GM12874 (cell line): ENCODE measurements around the gene GJB2.

ENCODE experiments used
- CTCF ChIP-seq: IDR thresholded peaks from 2 replicates; pipeline ENCODE4 v1.5.1; 2011; ENCODE audit warnings: low read depth, mild to moderate bottlenecking, control low read depth, low read length, moderate library complexity; ENCODE audit not compliant: insufficient read depth

Gene GJB2

GRCh38 chr13:20182231-20182846 lies 10.4 kb downstream of the GJB2 start:
- peak; percentile 78 for TF ChIP-seq CTCF

- TF ChIP-seq CTCF, result no peak
Observed at GRCh38 chr13:20181188-20181587, 11.6 kb downstream of the GJB2 start.

GRCh38 chr13:20178156-20178555 lies 14.6 kb downstream of the GJB2 start:
- no peak for TF ChIP-seq CTCF

DNA sequence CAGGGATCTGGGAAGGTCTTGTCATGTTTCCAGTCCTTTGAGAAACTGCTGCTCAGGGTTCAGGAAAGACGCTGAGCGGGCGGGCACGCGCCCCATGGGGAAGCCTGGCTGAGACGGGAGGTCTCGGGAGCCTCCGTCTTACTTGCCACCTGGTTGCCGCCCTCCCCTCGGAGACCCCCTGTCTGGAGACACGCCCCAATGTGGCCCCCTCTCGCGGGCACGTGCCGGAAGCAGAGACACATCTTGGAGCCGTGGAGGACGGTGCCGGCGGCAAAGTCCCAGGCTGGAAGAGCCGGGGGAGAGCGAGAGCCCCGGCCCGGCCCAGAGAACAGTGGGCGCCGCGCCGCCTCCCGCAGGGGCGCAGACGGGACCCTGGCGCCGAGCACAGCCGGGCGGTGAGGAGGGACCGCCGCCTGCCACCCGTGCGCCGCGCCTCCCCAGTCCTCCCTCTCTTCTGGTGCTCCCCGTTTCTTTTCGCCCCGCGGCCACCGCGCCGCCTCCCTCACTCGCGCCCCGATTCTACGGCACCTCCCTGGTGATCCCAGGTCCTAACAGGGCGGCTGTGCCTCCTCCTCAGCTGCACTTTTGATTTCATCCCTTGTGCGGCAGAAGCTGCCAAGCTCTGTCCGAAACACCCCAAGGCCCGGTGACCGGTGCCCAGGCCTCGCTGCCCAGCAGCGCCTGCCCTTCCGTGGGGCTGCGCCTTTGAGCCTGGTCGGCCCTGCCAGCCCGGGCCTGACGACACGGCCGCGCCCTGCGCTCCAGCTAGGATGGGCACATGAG lies 15.5 kb downstream of the GJB2 start:
- TF ChIP-seq CTCF, result no peak

DNA sequence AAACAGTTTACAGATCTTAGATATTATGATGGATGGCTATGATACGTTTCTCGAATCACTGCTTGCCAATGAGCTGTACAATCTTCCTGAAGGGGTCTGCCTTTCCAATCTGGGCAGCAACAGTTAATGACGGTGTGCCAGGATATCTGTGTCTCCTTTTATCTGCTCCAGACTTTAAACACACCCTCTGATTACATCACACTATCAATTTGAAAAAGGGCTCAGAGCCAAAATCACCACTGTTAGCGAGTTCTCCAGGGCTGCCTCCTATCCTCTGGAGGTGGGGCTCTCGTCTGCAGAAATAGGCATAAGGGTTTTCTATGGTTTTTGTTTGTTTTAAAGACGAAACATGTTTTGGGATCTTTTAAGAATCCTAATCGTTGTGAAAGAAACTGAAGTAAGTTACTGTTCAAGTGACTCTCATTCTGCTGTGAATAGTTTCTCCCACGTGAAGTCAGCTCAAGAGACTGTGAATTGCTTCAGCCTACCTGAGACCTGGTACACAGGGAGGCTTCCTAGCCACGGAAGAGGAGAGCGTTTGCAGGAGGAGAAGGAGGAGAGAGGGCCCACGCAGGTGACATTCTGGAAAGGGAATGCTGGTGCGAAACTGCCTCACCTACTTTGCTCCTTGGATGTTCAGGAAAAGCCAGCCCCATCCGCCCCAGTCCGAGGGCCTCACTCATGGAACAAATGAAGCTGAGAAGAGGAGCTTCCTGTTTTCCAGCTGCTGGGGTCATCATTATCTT lies 16.7 kb downstream of the GJB2 start:
- TF ChIP-seq CTCF, result no peak

DNA sequence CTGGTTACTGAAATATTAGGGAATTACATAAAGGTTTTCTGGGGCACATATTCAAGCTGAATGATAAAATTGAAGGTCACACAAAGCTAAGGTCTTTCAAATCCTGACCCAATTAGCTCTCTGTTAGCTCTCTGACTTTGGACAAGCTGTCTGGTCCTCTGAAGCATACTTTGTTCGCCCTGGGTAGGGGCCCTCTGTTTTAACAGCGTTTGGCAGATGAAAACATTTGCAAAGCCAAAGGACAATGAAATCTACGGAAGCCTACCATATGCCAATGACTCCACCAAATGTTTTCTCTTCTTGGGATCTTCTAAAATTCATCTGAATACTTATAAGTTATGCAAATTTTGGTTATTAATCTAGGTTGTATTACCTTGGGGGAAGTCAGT lies 17.3 kb downstream of the GJB2 start:
- no peak for TF ChIP-seq CTCF

- TF ChIP-seq CTCF, result no peak
Observed at GRCh38 chr13:20174656-20175405, 17.9 kb downstream of the GJB2 start.
